NCI-H1417 treated with DMSO at 0.1 percent for 48 hours (cell line): ENCODE measurements around the gene CRACR2A.
A peak's percentile ranks its signal among the peaks of the same experiment; 100 is the strongest.

ENCODE experiments used
- DNase-seq: peaks from one replicate; lab custom pipeline; 2025; lab: John Stamatoyannopoulos, UW

CRACR2A gene

GRCh38 chr12:3681595-3682061, 71.3 kb downstream of the CRACR2A start:
- DNase-seq, result peak; percentile 70

- no peak for DNase-seq
Observed at GRCh38 chr12:3680919-3681594, 71.9 kb downstream of the CRACR2A start.

- no peak for DNase-seq
Observed at GRCh38 chr12:3679831-3680230, 73.1 kb downstream of the CRACR2A start.

GRCh38 chr12:3677609-3678008, 75.3 kb downstream of the CRACR2A start:
- no peak for DNase-seq

- DNase-seq, result no peak
Observed at GRCh38 chr12:3673981-3674708, 78.8 kb downstream of the CRACR2A start.

GRCh38 chr12:3672113-3672509, 80.8 kb downstream of the CRACR2A start:
- DNase-seq, result no peak

- DNase-seq, result no peak
Observed at GRCh38 chr12:3671330-3672112, 81.4 kb downstream of the CRACR2A start.

GRCh38 chr12:3670083-3670620, 82.8 kb downstream of the CRACR2A start:
- no peak for DNase-seq

- DNase-seq, result no peak
Observed at GRCh38 chr12:3669594-3669993, 83.3 kb downstream of the CRACR2A start.

GRCh38 chr12:3668479-3669165, 84.3 kb downstream of the CRACR2A start:
- no peak for DNase-seq

GRCh38 chr12:3667485-3667884, 85.4 kb downstream of the CRACR2A start:
- no peak for DNase-seq

GRCh38 chr12:3666441-3666840, 86.5 kb downstream of the CRACR2A start:
- no peak for DNase-seq

GRCh38 chr12:3662521-3662921, 90.4 kb downstream of the CRACR2A start:
- peak; percentile 45 for DNase-seq

GRCh38 chr12:3661028-3661427, 91.9 kb downstream of the CRACR2A start:
- DNase-seq, result peak; percentile 21

- DNase-seq, result no peak
Observed at GRCh38 chr12:3658327-3659163, 94.4 kb downstream of the CRACR2A start.

- no peak for DNase-seq
Observed at GRCh38 chr12:3656946-3657622, 95.8 kb downstream of the CRACR2A start.

- DNase-seq, result no peak
Observed at GRCh38 chr12:3655328-3655900, 97.5 kb downstream of the CRACR2A start.

GRCh38 chr12:3651585-3652424, 101.1 kb downstream of the CRACR2A start:
- DNase-seq, result no peak

GRCh38 chr12:3647504-3647903, 105.4 kb downstream of the CRACR2A start:
- DNase-seq, result no peak
